T47D (cell line): ENCODE measurements around the gene EPGN.

Experiments used
- DNase-seq, 2 experiments: peaks; one replicate each; pipeline versions ENCODE4 v3.0.0 to v3.0.0-alpha.2; 2011 to 2012; ENCODE audit warnings: low read depth in 1 of 2, low spot score in 1 of 2
- JUND ChIP-seq: IDR thresholded peaks from 2 replicates; pipeline ENCODE4 v1.6.1; 2012; ENCODE audit warnings: low read depth
- in situ Hi-C: cut with HindIII; loops from 2 replicates; pipeline ENCODE4 v1.10.0; 2016; ENCODE audit warnings: low sequenced_read_pairs, low pct_unique_long_range_greater_than_20kb

Gene EPGN

DNA sequence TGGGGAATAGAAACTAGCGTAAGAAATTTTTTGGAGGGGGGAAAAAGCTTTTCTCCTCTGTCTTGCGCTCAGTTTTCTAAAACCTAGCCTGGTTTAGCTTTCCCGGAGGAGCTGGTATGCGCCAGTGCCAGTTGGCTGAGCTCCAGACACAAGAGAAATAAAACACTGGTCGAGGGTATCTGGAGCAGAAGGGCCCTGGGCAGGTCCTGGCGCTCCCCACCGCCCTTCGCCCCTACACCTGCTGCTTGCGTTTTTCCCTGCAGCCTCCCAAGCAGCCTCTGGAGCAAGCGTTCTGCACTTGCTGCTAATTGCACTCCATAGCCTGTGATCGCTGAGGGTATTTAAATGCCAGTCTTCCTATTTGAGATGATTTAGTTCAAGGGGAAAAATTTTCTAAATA, 57.5 kb downstream of the EPGN start:
- TF ChIP-seq JUND = no peak
- no peak for DNase-seq
- in situ Hi-C loops = no loop called here
